ENCODE measurements around the gene TMEM135.

TMEM135 gene

GRCh38 chr11:87046824-87047223 is 9.1 kb downstream of the TMEM135 start:
- no peak overlapping the region for H3K4me3 ChIP-seq (ENCODE audit: low read depth in 1 of 2, low read length in 2 of 2)
- H3K27ac ChIP-seq (ENCODE audit: low read depth, low read length), result no peak overlapping the region
- H3K27me3 ChIP-seq (ENCODE audit: control insufficient read depth in 1 of 2, insufficient read depth in 2 of 2, low read length in 2 of 2), result no peaks in the 10 kb centered on the region
- H3K36me3 ChIP-seq (ENCODE audit: insufficient read depth, low read length), result no peaks in the 10 kb centered on the region
- H3K9ac ChIP-seq (ENCODE audit: low read length), result no peak overlapping the region
- H3K9me3 ChIP-seq (ENCODE audit: low read length), result no peaks in the 10 kb centered on the region
- no peaks in the 10 kb centered on the region for H3K4me1 ChIP-seq (ENCODE audit: insufficient read depth, low read length)

GRCh38 chr11:87056091-87056490 is 18.4 kb downstream of the TMEM135 start:
- no peaks in the 10 kb centered on the region for H3K9me3 ChIP-seq (ENCODE audit: low read length)
- H3K36me3 ChIP-seq (ENCODE audit: insufficient read depth, low read length), result no peaks in the 10 kb centered on the region
- H3K27me3 ChIP-seq (ENCODE audit: control insufficient read depth in 1 of 2, insufficient read depth in 2 of 2, low read length in 2 of 2), result no peaks in the 10 kb centered on the region
- no peak overlapping the region for H3K27ac ChIP-seq (ENCODE audit: low read depth, low read length)
- H3K9ac ChIP-seq (ENCODE audit: low read length), result no peak overlapping the region
- H3K4me1 ChIP-seq (ENCODE audit: insufficient read depth, low read length), result peaks cover 7% of the 10 kb centered on the region
- no peak overlapping the region for H3K4me3 ChIP-seq (ENCODE audit: low read depth in 1 of 2, low read length in 2 of 2)

- H3K27ac ChIP-seq (ENCODE audit: low read depth, low read length), result no peak overlapping the region
- no peak overlapping the region for H3K9ac ChIP-seq (ENCODE audit: low read length)
- no peak overlapping the region for H3K4me3 ChIP-seq (ENCODE audit: low read depth in 1 of 2, low read length in 2 of 2)
Measured at GRCh38 chr11:87057749-87058148, 20.0 kb downstream of the TMEM135 start.

GRCh38 chr11:87059596-87060390 is 22.1 kb downstream of the TMEM135 start:
- no peaks in the 10 kb centered on the region for H3K9me3 ChIP-seq (ENCODE audit: low read length)
- H3K4me3 ChIP-seq (ENCODE audit: low read depth in 1 of 2, low read length in 2 of 2), result no peak overlapping the region
- peaks cover 7% of the 10 kb centered on the region for H3K4me1 ChIP-seq (ENCODE audit: insufficient read depth, low read length)
- no peak overlapping the region for H3K27ac ChIP-seq (ENCODE audit: low read depth, low read length)
- H3K36me3 ChIP-seq (ENCODE audit: insufficient read depth, low read length), result no peaks in the 10 kb centered on the region
- no peaks in the 10 kb centered on the region for H3K27me3 ChIP-seq (ENCODE audit: control insufficient read depth in 1 of 2, insufficient read depth in 2 of 2, low read length in 2 of 2)
- H3K9ac ChIP-seq (ENCODE audit: low read length), result no peak overlapping the region

More at GRCh38 chr11:87057749-87058148, 20.0 kb downstream of the TMEM135 start:
- Histone ChIP-seq H3K36me3 (ENCODE audit: insufficient read depth, low read length) (no peaks in the 10 kb centered on the region), H3K9me3 (ENCODE audit: low read length) (no peaks in the 10 kb centered on the region), H3K27me3 (ENCODE audit: control insufficient read depth in 1 of 2, insufficient read depth in 2 of 2, low read length in 2 of 2) (no peaks in the 10 kb centered on the region), H3K4me1 (ENCODE audit: insufficient read depth, low read length) (peaks cover 7% of the 10 kb centered on the region)

- Histone ChIP-seq H3K4me1 (ENCODE audit: insufficient read depth, low read length) (peaks cover 7% of the 10 kb centered on the region), H3K27me3 (ENCODE audit: control insufficient read depth in 1 of 2, insufficient read depth in 2 of 2, low read length in 2 of 2) (no peaks in the 10 kb centered on the region), H3K9me3 (ENCODE audit: low read length) (no peaks in the 10 kb centered on the region), H3K9ac (ENCODE audit: low read length) (no peak overlapping the region), H3K36me3 (ENCODE audit: insufficient read depth, low read length) (no peaks in the 10 kb centered on the region), H3K4me3 (ENCODE audit: low read depth in 1 of 2, low read length in 2 of 2) (no peak overlapping the region), H3K27ac (ENCODE audit: low read depth, low read length) (no peak overlapping the region)
Measured at GRCh38 chr11:87061766-87062165, 24.0 kb downstream of the TMEM135 start.

GRCh38 chr11:87063982-87064381 is 26.2 kb downstream of the TMEM135 start:
- Histone ChIP-seq H3K9me3 (ENCODE audit: low read length) (no peaks in the 10 kb centered on the region), H3K27ac (ENCODE audit: low read depth, low read length) (no peak overlapping the region), H3K4me1 (ENCODE audit: insufficient read depth, low read length) (no peaks in the 10 kb centered on the region), H3K36me3 (ENCODE audit: insufficient read depth, low read length) (no peaks in the 10 kb centered on the region), H3K4me3 (ENCODE audit: low read depth in 1 of 2, low read length in 2 of 2) (no peak overlapping the region), H3K27me3 (ENCODE audit: control insufficient read depth in 1 of 2, insufficient read depth in 2 of 2, low read length in 2 of 2) (no peaks in the 10 kb centered on the region), H3K9ac (ENCODE audit: low read length) (no peak overlapping the region)

GRCh38 chr11:87072787-87073186 is 35.1 kb downstream of the TMEM135 start:
- Histone ChIP-seq H3K36me3 (ENCODE audit: insufficient read depth, low read length) (peaks cover 18% of the 10 kb centered on the region), H3K27ac (ENCODE audit: low read depth, low read length) (no peak overlapping the region), H3K27me3 (ENCODE audit: control insufficient read depth in 1 of 2, insufficient read depth in 2 of 2, low read length in 2 of 2) (no peaks in the 10 kb centered on the region), H3K9ac (ENCODE audit: low read length) (no peak overlapping the region), H3K9me3 (ENCODE audit: low read length) (no peaks in the 10 kb centered on the region), H3K4me3 (ENCODE audit: low read depth in 1 of 2, low read length in 2 of 2) (no peak overlapping the region), H3K4me1 (ENCODE audit: insufficient read depth, low read length) (no peaks in the 10 kb centered on the region)

- Histone ChIP-seq H3K4me3 (ENCODE audit: low read depth in 1 of 2, low read length in 2 of 2) (no peak overlapping the region), H3K27ac (ENCODE audit: low read depth, low read length) (no peak overlapping the region), H3K27me3 (ENCODE audit: control insufficient read depth in 1 of 2, insufficient read depth in 2 of 2, low read length in 2 of 2) (no peaks in the 10 kb centered on the region), H3K36me3 (ENCODE audit: insufficient read depth, low read length) (peaks cover 18% of the 10 kb centered on the region), H3K9ac (ENCODE audit: low read length) (no peak overlapping the region), H3K9me3 (ENCODE audit: low read length) (no peaks in the 10 kb centered on the region), H3K4me1 (ENCODE audit: insufficient read depth, low read length) (no peaks in the 10 kb centered on the region)
Measured at GRCh38 chr11:87076260-87076783, 38.6 kb downstream of the TMEM135 start.

- no peak overlapping the region for H3K9ac ChIP-seq (ENCODE audit: low read length)
- H3K4me3 ChIP-seq (ENCODE audit: low read depth in 1 of 2, low read length in 2 of 2), result no peak overlapping the region
- H3K36me3 ChIP-seq (ENCODE audit: insufficient read depth, low read length), result peaks cover 18% of the 10 kb centered on the region
- no peaks in the 10 kb centered on the region for H3K9me3 ChIP-seq (ENCODE audit: low read length)
- peaks cover 4% of the 10 kb centered on the region for H3K4me1 ChIP-seq (ENCODE audit: insufficient read depth, low read length)
- H3K27me3 ChIP-seq (ENCODE audit: control insufficient read depth in 1 of 2, insufficient read depth in 2 of 2, low read length in 2 of 2), result no peaks in the 10 kb centered on the region
- no peak overlapping the region for H3K27ac ChIP-seq (ENCODE audit: low read depth, low read length)
Measured at GRCh38 chr11:87076874-87077429, 39.2 kb downstream of the TMEM135 start.

- no peak overlapping the region for H3K27ac ChIP-seq (ENCODE audit: low read depth, low read length)
- peaks cover 8% of the 10 kb centered on the region for H3K36me3 ChIP-seq (ENCODE audit: insufficient read depth, low read length)
- no peak overlapping the region for H3K9ac ChIP-seq (ENCODE audit: low read length)
- H3K4me1 ChIP-seq (ENCODE audit: insufficient read depth, low read length), result peaks cover 6% of the 10 kb centered on the region
- no peaks in the 10 kb centered on the region for H3K27me3 ChIP-seq (ENCODE audit: control insufficient read depth in 1 of 2, insufficient read depth in 2 of 2, low read length in 2 of 2)
- H3K4me3 ChIP-seq (ENCODE audit: low read depth in 1 of 2, low read length in 2 of 2), result no peak overlapping the region
- no peaks in the 10 kb centered on the region for H3K9me3 ChIP-seq (ENCODE audit: low read length)
Measured at GRCh38 chr11:87081358-87081757, 43.6 kb downstream of the TMEM135 start.

- Histone ChIP-seq H3K9me3 (ENCODE audit: low read length) (no peaks in the 10 kb centered on the region), H3K27ac (ENCODE audit: low read depth, low read length) (no peak overlapping the region), H3K4me3 (ENCODE audit: low read depth in 1 of 2, low read length in 2 of 2) (no peak overlapping the region), H3K9ac (ENCODE audit: low read length) (no peak overlapping the region), H3K4me1 (ENCODE audit: insufficient read depth, low read length) (peaks cover 6% of the 10 kb centered on the region), H3K27me3 (ENCODE audit: control insufficient read depth in 1 of 2, insufficient read depth in 2 of 2, low read length in 2 of 2) (no peaks in the 10 kb centered on the region), H3K36me3 (ENCODE audit: insufficient read depth, low read length) (no peaks in the 10 kb centered on the region)
Measured at GRCh38 chr11:87082590-87082989, 44.9 kb downstream of the TMEM135 start.
